ENCODE data around the gene RHPN2.

DNA sequence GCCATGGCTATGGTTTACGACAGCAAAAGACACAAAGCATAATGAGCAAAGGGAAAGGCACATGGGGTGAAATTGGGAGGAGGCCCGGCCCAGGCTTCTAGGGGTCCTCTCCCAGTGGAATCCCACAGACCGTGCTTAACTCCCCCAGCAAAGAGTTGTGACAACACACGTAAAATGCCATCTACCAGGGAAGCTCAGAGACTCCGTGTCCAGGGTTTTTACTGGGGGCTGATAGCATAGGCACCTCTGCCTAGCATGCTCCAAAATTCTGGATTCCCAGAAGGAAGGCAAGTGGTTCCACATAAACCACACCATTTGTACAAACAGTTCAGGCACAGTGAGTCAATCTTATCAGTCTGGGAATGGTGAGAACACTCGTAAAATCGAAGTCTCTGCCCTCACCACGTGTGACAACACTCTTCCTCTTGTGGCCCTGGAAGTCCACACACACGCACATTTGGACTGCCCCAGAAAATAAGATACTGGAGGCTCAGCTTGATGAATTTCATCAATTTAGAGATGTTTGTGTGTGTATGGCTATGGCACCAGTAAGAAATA lies 34.9 kb downstream of the RHPN2 start:
- no peak for TF ChIP-seq RAD21 (IDR thresholded peaks at IDR 0.05; ENCODE audit: low read depth)
- TF ChIP-seq CEBPB (IDR thresholded peaks at IDR 0.05), result no peak
- TF ChIP-seq REST (IDR thresholded peaks at IDR 0.05; ENCODE audit: low read depth), result no peak
- TF ChIP-seq TCF12 (IDR thresholded peaks at IDR 0.05; ENCODE audit: low read depth), result no peak
- no peak for TF ChIP-seq TAF1 (IDR thresholded peaks at IDR 0.05; ENCODE audit: low read depth)
- TF ChIP-seq, protein P1, sequence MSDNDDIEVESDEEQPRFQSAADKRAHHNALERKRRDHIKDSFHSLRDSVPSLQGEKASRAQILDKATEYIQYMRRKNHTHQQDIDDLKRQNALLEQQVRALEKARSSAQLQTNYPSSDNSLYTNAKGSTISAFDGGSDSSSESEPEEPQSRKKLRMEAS (IDR thresholded peaks at IDR 0.05), result no peak
- TF ChIP-seq EP300 (IDR thresholded peaks at IDR 0.05; ENCODE audit: borderline replicate concordance), result no peak
- no peak for TF ChIP-seq ZBTB7A (IDR thresholded peaks at IDR 0.05; ENCODE audit: low read depth)
- TF ChIP-seq YY1 (IDR thresholded peaks at IDR 0.05; ENCODE audit: low read depth), result no peak
- TF ChIP-seq TEAD4 (IDR thresholded peaks at IDR 0.05), result no peak
- TF ChIP-seq CREB1 (IDR thresholded peaks at IDR 0.05; ENCODE audit: low read depth), result no peak
- no peak for TF ChIP-seq FOXM1 (IDR thresholded peaks at IDR 0.05; ENCODE audit: borderline replicate concordance, low read depth)
- TF ChIP-seq NFIC (IDR thresholded peaks at IDR 0.05), result no peak
- TF ChIP-seq USF1 (IDR thresholded peaks at IDR 0.05), result no peak
